ENCODE measurements around the gene TRNP1. TPM values are rescaled to one million over a fixed set of nuclear protein-coding genes. Genes with fewer than 3 reads are reported as not detected.

The TRNP1 gene
- total RNA-seq, 1 donor from 2014 or later: 19.2 TPM

DNA sequence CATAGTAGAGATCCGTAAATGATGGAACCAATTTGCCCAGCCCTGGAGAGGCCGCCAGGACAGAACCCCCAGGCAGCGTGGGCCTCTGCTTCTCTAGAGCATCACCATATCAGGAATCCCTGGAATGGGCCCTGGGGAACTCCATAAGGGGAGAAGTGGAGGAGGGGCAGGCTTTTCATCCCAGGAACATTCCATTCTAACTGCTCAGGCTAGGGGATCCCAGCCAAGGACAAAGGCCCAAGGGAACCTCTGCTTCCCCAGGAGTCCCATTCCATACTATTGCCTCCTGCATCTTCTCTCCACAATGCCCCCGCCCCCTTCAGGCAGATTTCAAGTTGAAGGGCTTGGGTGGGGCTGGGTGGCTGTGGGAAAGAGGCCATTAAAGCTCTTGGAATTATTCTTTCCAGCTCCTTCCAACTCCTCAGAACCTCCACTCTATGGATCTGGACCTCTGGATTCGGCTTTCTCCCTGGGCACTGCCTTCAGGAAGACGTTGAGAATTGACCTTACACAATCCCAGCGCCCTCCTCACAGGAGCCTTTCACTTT lies 6.0 kb downstream of the TRNP1 start:
- Histone ChIP-seq H3K79me2 (ENCODE audit: insufficient read depth, low read length) (peaks cover 9% of the 10 kb centered on the region), H3K36me3 (ENCODE audit: insufficient read depth, low read length) (no peaks in the 10 kb centered on the region), H3K27me3 (ENCODE audit: insufficient read depth, low read length) (no peaks in the 10 kb centered on the region), H3K4me2 (ENCODE audit: low read length) (peak overlapping the region; percentile 69), H3K4me3 (ENCODE audit: insufficient read depth, low read depth, low read length) (no peak overlapping the region), H3K4me1 (ENCODE audit: insufficient read depth, low read length) (peaks cover 60% of the 10 kb centered on the region), H3K27ac (ENCODE audit: low read depth, low read length) (peak overlapping the region; percentile 88), H2AFZ (ENCODE audit: low read depth, low read length) (no peak overlapping the region), H3K9me3 (ENCODE audit: insufficient read depth, low read depth, low read length) (no peaks in the 10 kb centered on the region), H3K9ac (ENCODE audit: low read length) (peak overlapping the region; percentile 67), H4K20me1 (ENCODE audit: insufficient read depth, low read length) (peaks cover 18% of the 10 kb centered on the region)
- H3K27ac Mint-ChIP-seq (ENCODE audit: unreplicated experiment): peak overlapping the region; percentile 97
- no peaks in the 10 kb centered on the region for H3K9me3 Mint-ChIP-seq (ENCODE audit: unreplicated experiment)
- TF ChIP-seq EZH2 (IDR thresholded peaks at IDR 0.05; ENCODE audit: insufficient read depth, low read length): no peak
- TF ChIP-seq, protein P1, sequence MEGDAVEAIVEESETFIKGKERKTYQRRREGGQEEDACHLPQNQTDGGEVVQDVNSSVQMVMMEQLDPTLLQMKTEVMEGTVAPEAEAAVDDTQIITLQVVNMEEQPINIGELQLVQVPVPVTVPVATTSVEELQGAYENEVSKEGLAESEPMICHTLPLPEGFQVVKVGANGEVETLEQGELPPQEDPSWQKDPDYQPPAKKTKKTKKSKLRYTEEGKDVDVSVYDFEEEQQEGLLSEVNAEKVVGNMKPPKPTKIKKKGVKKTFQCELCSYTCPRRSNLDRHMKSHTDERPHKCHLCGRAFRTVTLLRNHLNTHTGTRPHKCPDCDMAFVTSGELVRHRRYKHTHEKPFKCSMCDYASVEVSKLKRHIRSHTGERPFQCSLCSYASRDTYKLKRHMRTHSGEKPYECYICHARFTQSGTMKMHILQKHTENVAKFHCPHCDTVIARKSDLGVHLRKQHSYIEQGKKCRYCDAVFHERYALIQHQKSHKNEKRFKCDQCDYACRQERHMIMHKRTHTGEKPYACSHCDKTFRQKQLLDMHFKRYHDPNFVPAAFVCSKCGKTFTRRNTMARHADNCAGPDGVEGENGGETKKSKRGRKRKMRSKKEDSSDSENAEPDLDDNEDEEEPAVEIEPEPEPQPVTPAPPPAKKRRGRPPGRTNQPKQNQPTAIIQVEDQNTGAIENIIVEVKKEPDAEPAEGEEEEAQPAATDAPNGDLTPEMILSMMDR (IDR thresholded peaks at IDR 0.05; ENCODE audit: insufficient read depth, low read depth, low read length): no peak
- H3K4me3 Mint-ChIP-seq (ENCODE audit: unreplicated experiment): no peak overlapping the region
- peak; percentile 91 for FAIRE-seq
- peaks cover 6% of the 10 kb centered on the region for H3K36me3 Mint-ChIP-seq (ENCODE audit: low read depth, unreplicated experiment)
- peak; percentile 97 for DNase-seq (ENCODE audit: low read depth)
- no peaks in the 10 kb centered on the region for H3K27me3 Mint-ChIP-seq (ENCODE audit: low read depth, unreplicated experiment)
- peaks cover 63% of the 10 kb centered on the region for H3K4me1 Mint-ChIP-seq (ENCODE audit: low read depth, unreplicated experiment)

- peaks cover 65% of the 10 kb centered on the region for H3K4me1 Mint-ChIP-seq (ENCODE audit: low read depth, unreplicated experiment)
- peaks cover 58% of the 10 kb centered on the region for H3K4me1 ChIP-seq (ENCODE audit: insufficient read depth, low read length)
- peaks cover 1% of the 10 kb centered on the region for H3K79me2 ChIP-seq (ENCODE audit: insufficient read depth, low read length)
Measured at GRCh38 chr1:27000090-27000816, 6.8 kb downstream of the TRNP1 start.

More at GRCh38 chr1:27000090-27000816, 6.8 kb downstream of the TRNP1 start:
- DNase-seq (ENCODE audit: low read depth) (no peak), FAIRE-seq (peak; percentile 34)
- Histone ChIP-seq H3K4me2 (ENCODE audit: low read length) (peak overlapping the region; percentile 69), H3K27ac (ENCODE audit: low read depth, low read length) (peak overlapping the region; percentile 88), H3K36me3 (ENCODE audit: insufficient read depth, low read length) (no peaks in the 10 kb centered on the region), H3K4me3 (ENCODE audit: insufficient read depth, low read depth, low read length) (no peak overlapping the region), H4K20me1 (ENCODE audit: insufficient read depth, low read length) (peaks cover 11% of the 10 kb centered on the region), H3K27me3 (ENCODE audit: insufficient read depth, low read length) (no peaks in the 10 kb centered on the region), H2AFZ (ENCODE audit: low read depth, low read length) (no peak overlapping the region), H3K9ac (ENCODE audit: low read length) (peak overlapping the region; percentile 67), H3K9me3 (ENCODE audit: insufficient read depth, low read depth, low read length) (no peaks in the 10 kb centered on the region)
- Mint-ChIP-seq H3K9me3 (ENCODE audit: unreplicated experiment) (no peaks in the 10 kb centered on the region), H3K36me3 (ENCODE audit: low read depth, unreplicated experiment) (peaks cover 6% of the 10 kb centered on the region), H3K4me3 (ENCODE audit: unreplicated experiment) (peak overlapping the region; percentile 70), H3K27ac (ENCODE audit: unreplicated experiment) (peak overlapping the region; percentile 97), H3K27me3 (ENCODE audit: low read depth, unreplicated experiment) (no peaks in the 10 kb centered on the region)
- no peak for TF ChIP-seq EZH2 (IDR thresholded peaks at IDR 0.05; ENCODE audit: insufficient read depth, low read length)
- TF ChIP-seq, protein P1 (IDR thresholded peaks at IDR 0.05; ENCODE audit: insufficient read depth, low read depth, low read length): no peak

All from astrocyte (in vitro differentiated cells and primary cell).